Measurements from ENCODE around the gene TTLL7.

- TF ChIP-seq CTCF (IDR thresholded peaks at IDR 0.05) (no peak), POLR2AphosphoS5 (IDR thresholded peaks at IDR 0.05) (no peak), EP300 (IDR thresholded peaks at IDR 0.05) (no peak)
Observed at GRCh38 chr1:84000954-84001495, 2.1 kb upstream of the TTLL7 start.
